NCI-H2107 treated with DMSO at 0.1 percent for 48 hours (cell line): Measurements from ENCODE around the gene HOXB5.

Experiments
- DNase-seq: peaks from one replicate; lab custom pipeline; 2025; ENCODE audit not compliant: unreplicated experiment; lab: John Stamatoyannopoulos, UW

The HOXB5 gene

GRCh38 chr17:48576479-48577309 is 16.9 kb downstream of the HOXB5 start:
- no peak for DNase-seq

DNA sequence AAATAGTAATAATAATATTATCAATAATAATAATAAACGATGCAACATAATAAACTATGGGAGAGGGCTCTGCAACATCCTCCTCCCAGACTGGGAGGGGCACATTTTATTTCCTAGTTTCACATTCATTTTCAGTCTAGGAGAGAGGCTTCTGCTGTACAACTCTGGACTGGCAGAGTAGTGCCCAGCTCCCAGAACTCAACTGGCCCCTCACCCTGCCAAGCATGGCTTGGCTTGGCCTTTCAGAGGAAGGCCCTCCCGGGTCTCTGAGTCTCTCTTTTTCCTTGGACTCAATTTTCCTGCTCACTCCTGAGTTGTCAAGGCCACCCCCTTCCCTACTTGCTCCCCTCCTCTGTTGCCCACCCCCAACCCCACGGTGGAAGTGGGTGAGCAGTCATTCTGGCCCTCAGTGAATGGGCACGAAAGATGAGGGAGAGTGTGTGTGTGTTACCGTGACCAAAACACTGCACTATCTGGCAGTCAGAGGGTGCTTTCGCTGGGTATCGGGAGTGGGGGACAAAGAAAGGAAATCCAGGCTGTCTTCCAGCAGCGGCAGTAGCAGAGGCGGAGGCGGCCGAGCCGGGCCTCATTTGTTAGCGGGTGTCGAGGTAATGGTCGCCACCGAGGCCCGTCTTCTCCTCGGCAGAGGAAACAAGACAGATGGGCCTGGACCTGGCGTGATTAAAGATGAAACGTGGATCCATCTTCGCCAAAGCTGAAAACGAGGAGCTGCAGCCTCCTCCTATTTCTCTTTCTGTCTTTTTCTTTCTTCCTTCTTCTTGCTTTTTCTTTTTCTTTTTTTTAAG is 17.7 kb downstream of the HOXB5 start:
- no peak for DNase-seq

DNA sequence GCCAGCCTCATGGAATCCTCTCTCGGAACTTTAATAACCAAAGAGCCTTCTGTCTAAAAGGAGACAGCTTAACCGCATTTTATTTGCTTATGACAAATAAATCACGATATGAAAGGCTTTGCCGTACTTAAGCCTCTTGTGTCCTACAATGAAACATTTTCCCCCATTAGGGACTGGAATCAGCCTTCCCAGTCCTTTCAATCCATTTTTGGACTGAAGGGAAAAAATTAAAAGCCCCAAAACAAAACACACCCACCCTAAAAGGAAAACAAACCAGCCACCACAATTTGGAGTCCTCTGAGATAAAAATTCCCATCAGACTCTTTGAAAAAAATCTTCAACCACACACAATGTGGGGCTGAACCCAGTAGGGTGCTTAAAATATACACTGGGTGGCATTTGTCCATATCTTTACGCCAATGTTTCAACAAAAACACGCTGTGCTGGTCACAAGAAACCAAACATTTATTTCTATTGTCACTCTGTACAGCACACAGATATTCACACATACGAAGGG is 18.5 kb downstream of the HOXB5 start:
- DNase-seq = peak; percentile 81

DNA sequence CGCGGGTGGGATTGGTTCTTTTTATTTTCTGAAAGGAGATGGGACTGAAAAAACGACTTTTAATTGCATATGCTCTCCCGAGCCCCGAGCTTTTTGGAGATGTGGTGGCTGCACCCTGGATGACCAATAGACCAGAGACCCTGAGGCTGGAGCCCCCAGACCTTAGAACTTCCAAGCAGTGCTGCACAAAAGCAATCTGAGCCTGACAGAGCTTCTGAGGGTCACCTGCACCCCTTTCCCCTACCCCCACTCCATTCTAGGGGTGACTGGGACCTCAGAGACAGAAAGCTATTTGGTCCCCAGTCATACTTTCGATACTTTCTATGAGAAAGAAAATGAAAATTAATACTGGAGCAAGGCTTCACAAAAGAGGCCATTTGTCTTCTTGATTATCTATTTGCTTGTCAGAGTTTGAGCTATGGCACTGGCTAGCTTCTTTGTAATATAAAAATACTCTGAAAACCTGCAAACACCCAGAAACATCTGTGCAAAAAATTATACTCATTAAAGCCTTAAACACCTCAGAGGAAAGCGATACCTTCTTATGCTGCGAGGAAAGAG is 19.0 kb downstream of the HOXB5 start:
- no peak for DNase-seq

DNA sequence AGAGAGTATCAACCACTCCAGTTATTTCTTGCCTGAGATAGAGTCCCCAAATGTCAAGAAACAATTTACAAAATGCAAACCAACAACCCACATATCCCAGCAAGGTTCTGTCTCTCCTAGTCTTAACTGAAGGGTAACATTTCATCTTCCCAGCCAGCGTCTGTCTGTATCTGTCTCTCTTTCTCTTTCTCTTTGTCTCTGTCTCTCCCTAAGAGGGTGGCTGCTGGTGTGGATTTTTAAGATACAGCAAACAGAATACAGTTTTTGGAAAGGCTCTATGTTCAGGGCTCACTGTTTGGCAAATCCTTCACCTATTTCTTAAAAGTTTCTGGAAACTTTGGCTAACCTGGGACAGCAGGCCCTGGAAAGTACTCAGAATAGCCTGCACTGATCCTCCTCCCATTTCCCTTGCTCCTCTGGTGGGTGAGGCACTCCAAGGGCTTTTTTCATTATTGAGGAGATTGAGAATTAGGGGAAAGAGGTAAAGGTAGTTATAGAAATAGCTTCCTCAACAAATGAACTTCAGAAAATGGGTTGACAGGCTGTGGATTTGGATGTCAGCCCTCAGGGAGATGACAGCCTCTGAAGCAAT is 21.7 kb downstream of the HOXB5 start:
- DNase-seq = no peak

- no peak for DNase-seq
Measured at GRCh38 chr17:48571024-48571818, 22.4 kb downstream of the HOXB5 start.

GRCh38 chr17:48570325-48571023 is 23.1 kb downstream of the HOXB5 start:
- DNase-seq = no peak

DNA sequence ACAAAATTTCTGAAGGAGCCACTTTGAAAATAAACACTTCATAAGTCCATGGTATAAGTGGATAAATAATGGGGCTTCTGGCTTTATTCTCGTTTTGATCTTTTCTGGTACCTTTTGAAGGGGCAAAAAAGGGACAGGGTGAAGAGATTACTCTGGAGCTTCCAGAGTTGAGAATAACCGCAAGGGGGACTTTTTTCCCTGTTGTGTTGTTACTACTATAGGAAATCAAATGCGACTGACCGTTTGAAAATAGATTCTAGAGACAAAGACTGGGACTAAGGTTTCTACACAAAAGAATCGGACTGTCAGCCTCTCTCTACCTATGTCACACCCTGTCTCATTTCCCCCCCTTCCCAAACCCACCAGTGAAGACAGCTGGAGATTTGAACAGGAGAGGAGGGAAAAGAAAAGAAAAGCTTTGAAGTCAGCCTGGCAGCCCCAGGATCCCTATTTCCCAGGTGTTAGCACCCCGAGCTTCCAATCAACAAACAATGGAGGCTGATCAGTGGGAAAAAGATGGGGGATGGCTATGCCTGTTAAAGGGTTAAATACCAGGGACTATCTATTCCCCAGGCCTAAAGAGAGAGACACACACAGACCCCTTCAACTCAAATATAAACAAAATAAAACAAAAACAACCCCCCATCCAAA is 23.8 kb downstream of the HOXB5 start:
- no peak for DNase-seq

DNA sequence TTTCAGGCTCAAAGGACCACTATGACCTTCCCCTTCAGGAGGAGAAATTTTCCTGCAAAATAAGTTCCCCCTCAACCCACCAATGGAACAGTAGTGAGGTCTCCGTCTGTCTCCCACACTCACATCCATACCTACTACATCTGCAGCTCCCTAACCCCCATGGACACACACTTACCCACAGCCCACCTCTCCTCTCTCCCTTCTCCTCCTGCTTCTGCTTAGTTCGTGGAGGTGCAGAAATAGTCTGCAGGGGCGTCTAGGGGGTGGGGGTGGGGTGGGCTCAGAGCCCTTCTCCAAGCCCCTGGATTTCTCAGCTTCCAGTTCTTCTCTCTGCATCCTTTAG is 24.4 kb downstream of the HOXB5 start:
- no peak for DNase-seq

DNA sequence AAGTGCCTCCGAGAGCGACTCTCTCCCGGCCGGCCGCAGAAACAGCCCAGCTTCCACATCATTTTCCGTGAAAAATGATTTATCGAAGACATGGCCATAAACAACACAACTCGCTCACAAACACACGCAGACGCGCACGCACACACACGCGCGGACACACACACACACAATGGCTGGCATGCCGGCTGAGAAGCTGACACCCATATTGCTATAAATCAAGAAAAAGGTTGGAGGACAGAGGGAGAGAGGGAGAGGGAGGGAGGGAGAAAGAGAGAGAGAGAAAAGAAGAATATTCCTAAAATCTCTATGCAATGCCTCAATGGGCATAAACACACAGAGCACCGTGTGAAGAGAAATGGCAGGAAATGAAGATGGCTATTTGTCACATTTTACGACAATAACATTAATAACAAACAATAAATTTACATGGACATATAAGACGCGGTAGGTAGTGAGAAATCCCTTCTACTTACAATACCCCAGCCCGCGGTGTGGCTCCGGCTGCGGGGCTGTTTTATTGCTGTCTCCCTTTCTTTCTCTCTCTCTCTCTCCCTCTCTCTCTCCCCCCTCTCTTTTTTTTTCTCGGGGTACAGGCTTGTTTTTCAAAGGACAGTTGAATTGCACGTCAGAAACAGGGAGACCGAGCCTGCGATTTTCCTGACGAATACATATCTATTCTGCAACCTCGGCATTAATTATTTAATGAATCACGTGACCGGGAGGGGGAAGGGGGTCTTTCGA is 24.9 kb downstream of the HOXB5 start:
- DNase-seq = no peak

DNA sequence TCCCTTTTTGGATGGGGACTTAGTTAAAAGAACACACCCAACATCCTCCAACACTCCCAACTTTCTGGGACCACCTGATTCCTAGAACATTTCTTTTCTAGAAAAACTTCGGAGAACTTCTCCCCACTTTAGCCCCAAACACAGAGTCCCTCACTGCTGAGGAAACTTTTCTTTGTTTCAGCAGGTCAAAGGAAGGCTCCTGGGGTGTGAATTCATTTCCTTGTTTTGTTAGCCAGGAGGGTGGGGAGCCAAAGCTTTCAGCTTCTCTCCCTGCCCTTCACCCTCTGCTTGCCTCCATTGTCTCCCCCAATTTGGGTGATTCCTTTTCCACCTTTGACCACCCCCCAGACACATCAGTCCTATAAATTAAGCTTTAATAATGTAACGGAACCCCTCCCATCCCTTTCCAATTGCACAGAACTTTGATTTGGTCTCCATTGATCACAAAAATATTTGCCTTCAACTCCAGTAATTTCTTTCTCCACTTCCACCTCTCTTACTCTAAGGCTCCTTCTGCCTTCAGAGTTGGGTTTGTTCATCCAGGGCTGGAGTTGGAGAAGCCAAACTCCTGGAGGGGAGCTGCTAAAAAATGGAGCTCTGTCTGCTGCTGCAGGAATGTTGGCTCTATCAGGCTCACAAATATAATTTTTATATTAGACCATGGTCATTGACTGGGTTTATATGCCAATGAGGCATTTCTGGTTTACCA is 25.8 kb downstream of the HOXB5 start:
- no peak for DNase-seq

- DNase-seq = no peak
Measured at GRCh38 chr17:48567209-48567608, 26.4 kb downstream of the HOXB5 start.

DNA sequence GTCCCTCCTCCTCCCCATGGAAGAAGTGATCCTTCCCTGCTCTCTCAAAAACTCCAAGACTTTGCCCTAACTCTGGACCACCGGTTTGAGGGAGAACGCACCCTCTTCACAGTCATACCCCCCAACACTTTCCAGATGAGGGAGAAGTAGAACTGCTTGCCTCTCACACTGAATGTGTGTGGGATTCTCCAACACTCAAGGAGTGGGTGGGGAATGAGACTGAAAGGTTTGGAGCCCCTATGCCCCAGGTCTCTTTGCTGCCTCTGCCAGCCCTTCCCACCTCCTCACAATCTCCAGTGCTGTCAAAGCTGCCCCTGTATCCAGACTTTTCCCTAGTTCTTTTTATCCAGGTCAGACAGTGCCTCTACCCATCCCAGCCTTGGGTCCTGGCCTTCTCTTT is 26.9 kb downstream of the HOXB5 start:
- no peak for DNase-seq

GRCh38 chr17:48565925-48566710 is 27.5 kb downstream of the HOXB5 start:
- DNase-seq = no peak

- DNase-seq = no peak
Measured at GRCh38 chr17:48565022-48565554, 28.5 kb downstream of the HOXB5 start.

DNA sequence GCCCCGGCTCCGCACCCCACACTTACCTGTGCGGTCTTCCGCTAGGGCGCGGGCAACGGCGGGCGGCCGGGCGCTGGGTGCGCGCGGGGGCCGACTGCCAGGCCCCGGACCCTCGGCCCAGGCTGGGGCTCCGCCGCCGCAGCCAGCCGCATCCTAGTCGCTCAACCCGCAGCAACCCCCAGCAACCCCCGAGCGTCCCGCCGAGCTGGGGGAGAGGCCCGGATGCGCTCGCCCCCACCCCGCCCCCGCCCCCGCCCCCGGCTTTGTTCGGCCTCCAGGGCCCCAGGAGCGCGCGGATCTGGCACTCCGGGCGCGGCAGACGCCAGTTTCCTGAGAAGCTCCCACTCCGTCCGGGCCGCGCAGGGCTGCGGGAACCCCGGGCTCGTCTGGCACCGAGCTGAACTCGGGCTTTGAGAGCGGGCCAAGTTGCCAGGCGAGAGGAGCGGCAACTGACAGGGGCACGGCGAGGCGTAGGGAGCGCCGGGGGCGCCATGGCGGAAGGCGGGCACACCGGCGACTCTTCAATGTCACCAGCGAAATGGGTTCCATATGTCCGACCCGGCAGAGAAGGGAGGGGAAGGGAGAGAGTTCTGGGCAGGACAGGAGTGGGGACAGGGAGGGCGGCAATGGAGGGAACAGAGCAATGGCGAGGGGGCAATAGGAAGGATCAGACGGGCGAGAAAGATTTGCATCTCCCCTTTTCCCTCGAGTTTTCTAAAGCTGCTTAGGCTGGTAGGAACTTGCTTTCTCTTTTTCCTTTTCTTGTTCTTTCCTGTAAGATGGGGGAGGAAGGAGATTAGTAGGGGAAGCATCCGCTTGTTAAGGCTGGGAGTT is 29.2 kb downstream of the HOXB5 start:
- DNase-seq = no peak

- DNase-seq = no peak
Measured at GRCh38 chr17:48563867-48564187, 29.8 kb downstream of the HOXB5 start.
